DND-41 (cell line): ENCODE measurements around the gene TMCO5A.

Source experiments
- EZH2 ChIP-seq: IDR thresholded peaks from 3 replicates; pipeline ENCODE4 v1.6.1; 2012; ENCODE audit warnings: borderline replicate concordance, low read depth, mild to moderate bottlenecking, moderate library complexity, low read length, inconsistent platforms; ENCODE audit not compliant: severe bottlenecking
- TF ChIP-seq, protein P1 (sequence below): IDR thresholded peaks from 2 replicates; pipeline ENCODE4 v1.5.1; 2012; ENCODE audit warnings: borderline replicate concordance, low read length, moderate library complexity, mild to moderate bottlenecking; ENCODE audit not compliant: poor library complexity, severe bottlenecking; ENCODE audit errors: extremely low read depth

DNA sequence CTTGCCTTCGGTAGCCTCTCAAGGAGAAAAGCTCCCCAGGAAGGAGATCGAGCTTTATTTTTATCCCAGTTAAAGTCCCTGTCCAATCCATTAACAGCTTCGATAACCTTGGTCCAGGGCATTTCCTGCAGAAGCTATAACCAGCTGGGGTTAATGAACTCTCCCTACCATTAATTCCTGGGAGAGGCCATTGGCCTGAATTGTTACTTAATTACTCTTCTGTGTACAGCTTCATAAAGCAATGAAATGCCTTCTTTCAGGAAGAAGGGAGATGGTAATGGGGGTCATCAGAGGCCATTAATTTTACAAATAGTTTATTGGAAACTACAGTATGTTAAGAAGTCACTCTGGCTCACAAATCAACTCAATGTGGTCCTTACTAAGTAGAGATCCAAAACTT lies 1.9 kb upstream of the TMCO5A start:
- TF ChIP-seq, protein P1, sequence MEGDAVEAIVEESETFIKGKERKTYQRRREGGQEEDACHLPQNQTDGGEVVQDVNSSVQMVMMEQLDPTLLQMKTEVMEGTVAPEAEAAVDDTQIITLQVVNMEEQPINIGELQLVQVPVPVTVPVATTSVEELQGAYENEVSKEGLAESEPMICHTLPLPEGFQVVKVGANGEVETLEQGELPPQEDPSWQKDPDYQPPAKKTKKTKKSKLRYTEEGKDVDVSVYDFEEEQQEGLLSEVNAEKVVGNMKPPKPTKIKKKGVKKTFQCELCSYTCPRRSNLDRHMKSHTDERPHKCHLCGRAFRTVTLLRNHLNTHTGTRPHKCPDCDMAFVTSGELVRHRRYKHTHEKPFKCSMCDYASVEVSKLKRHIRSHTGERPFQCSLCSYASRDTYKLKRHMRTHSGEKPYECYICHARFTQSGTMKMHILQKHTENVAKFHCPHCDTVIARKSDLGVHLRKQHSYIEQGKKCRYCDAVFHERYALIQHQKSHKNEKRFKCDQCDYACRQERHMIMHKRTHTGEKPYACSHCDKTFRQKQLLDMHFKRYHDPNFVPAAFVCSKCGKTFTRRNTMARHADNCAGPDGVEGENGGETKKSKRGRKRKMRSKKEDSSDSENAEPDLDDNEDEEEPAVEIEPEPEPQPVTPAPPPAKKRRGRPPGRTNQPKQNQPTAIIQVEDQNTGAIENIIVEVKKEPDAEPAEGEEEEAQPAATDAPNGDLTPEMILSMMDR: no peak
- no peak for TF ChIP-seq EZH2
